A673 (cell line): ENCODE measurements around the gene NOVA1.

Experiments
- EZH2 ChIP-seq: fragments of 200-600 bp; sonication (generic); IDR thresholded peaks from 2 replicates; pipeline ENCODE4 v1.6.1; 2017; ENCODE audit warnings: borderline replicate concordance, low read depth, mild to moderate bottlenecking, mixed read lengths, antibody characterized with exemption, low read length; ENCODE audit not compliant: poor library complexity, severe bottlenecking
- TF ChIP-seq, protein P1 (sequence below): fragments of 300-800, 200-600 bp; sonication (generic); conservative IDR thresholded peaks from 2 replicates; pipeline ENCODE4 v1.5.1; 2017; ENCODE audit warnings: low read depth, mild to moderate bottlenecking, antibody characterized with exemption, low read length, moderate library complexity, mixed read lengths

DNA sequence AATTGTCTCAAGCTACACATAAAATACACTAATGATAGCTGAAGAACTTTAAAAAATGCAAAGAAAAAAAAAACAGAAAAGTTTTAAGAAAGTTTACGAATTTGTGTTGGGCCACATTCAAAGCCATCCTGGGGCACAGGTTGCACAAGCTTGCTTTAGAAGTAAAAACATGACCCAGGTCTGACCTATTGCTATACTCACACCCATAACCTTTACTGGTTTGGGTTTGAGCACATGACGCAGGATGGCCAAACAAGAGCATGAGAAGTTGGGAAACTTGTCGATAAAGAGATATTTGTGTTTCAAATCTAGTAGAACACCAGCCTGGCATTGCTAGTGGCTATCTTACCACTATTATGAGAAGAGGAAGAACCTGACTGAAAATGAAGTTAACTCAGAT, 143.7 kb downstream of the NOVA1 start:
- TF ChIP-seq, protein P1, sequence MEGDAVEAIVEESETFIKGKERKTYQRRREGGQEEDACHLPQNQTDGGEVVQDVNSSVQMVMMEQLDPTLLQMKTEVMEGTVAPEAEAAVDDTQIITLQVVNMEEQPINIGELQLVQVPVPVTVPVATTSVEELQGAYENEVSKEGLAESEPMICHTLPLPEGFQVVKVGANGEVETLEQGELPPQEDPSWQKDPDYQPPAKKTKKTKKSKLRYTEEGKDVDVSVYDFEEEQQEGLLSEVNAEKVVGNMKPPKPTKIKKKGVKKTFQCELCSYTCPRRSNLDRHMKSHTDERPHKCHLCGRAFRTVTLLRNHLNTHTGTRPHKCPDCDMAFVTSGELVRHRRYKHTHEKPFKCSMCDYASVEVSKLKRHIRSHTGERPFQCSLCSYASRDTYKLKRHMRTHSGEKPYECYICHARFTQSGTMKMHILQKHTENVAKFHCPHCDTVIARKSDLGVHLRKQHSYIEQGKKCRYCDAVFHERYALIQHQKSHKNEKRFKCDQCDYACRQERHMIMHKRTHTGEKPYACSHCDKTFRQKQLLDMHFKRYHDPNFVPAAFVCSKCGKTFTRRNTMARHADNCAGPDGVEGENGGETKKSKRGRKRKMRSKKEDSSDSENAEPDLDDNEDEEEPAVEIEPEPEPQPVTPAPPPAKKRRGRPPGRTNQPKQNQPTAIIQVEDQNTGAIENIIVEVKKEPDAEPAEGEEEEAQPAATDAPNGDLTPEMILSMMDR: no peak
- no peak for TF ChIP-seq EZH2
